Measurements from ENCODE around the gene CARMIL3.

- TF ChIP-seq CTCF (IDR thresholded peaks at IDR 0.05; ENCODE audit: control extremely low read depth in 1 of 3, insufficient read depth in 1 of 3, low read depth in 1 of 3, low read length in 3 of 3), result no peak
- TF ChIP-seq EP300 (IDR thresholded peaks at IDR 0.05; ENCODE audit: borderline replicate concordance in 1 of 2, low read depth in 2 of 2, low read length in 2 of 2), result no peak
- TF ChIP-seq RAD21 (IDR thresholded peaks at IDR 0.05 in 1 of 2, conservative IDR thresholded peaks at IDR 0.05 in 1 of 2; ENCODE audit: low read depth in 2 of 2, low read length in 2 of 2), result no peak
- TF ChIP-seq TAF1 (IDR thresholded peaks at IDR 0.05; ENCODE audit: low read depth, low read length), result no peak
- no peak for TF ChIP-seq SP2 (IDR thresholded peaks at IDR 0.05; ENCODE audit: low read length)
- TF ChIP-seq CHD2 (IDR thresholded peaks at IDR 0.05; ENCODE audit: low read length), result no peak
Measured at GRCh38 chr14:24072881-24073877, 21.4 kb downstream of the CARMIL3 start.

All from H1 (cell line).